ENCODE data around the gene KDM4B. TPM values are rescaled to one million over a fixed set of nuclear protein-coding genes. Genes with fewer than 3 reads are reported as not detected.

The KDM4B gene
- total RNA-seq, 1 donor from 2014 or later = 39.0 TPM

GRCh38 chr19:5103061-5103701 lies 134.3 kb downstream of the KDM4B start:
- ATAC-seq = peak; percentile 31
- Histone ChIP-seq H3K4me3 (no peak overlapping the region), H3K9me3 (peaks cover 12% of the 10 kb centered on the region), H3K4me1 (peaks cover 5% of the 10 kb centered on the region), H3K27ac (no peak overlapping the region), H3K27me3 (no peaks in the 10 kb centered on the region), H3K36me3 (peaks cover 7% of the 10 kb centered on the region)
- DNase-seq = no peak
- intact Hi-C loops (cut with DNase I) = no loop called here
- TF ChIP-seq CTCF (IDR thresholded peaks at IDR 0.05) = no peak

GRCh38 chr19:5103812-5104410 lies 135.0 kb downstream of the KDM4B start:
- no peak for TF ChIP-seq CTCF (IDR thresholded peaks at IDR 0.05)
- Histone ChIP-seq H3K4me1 (peaks cover 5% of the 10 kb centered on the region), H3K4me3 (no peak overlapping the region), H3K36me3 (peaks cover 10% of the 10 kb centered on the region), H3K9me3 (peaks cover 11% of the 10 kb centered on the region), H3K27ac (no peak overlapping the region), H3K27me3 (no peaks in the 10 kb centered on the region)
- intact Hi-C loops (cut with DNase I) = no loop called here
- no peak for DNase-seq
- no peak for ATAC-seq

- DNase-seq (no peak), ATAC-seq (no peak)
- TF ChIP-seq CTCF (IDR thresholded peaks at IDR 0.05) = no peak
- Histone ChIP-seq H3K36me3 (peaks cover 10% of the 10 kb centered on the region), H3K27ac (no peak overlapping the region), H3K27me3 (no peaks in the 10 kb centered on the region), H3K9me3 (peaks cover under 1% of the 10 kb centered on the region), H3K4me3 (no peak overlapping the region), H3K4me1 (peaks cover 5% of the 10 kb centered on the region)
- intact Hi-C loops (cut with DNase I) = no loop called here
These were observed 136.0 kb downstream of the KDM4B start for GRCh38 chr19:5104871-5105351.

GRCh38 chr19:5106191-5106726 lies 137.3 kb downstream of the KDM4B start:
- intact Hi-C loops (cut with DNase I) = no loop called here
- Histone ChIP-seq H3K4me1 (peaks cover 5% of the 10 kb centered on the region), H3K9me3 (no peaks in the 10 kb centered on the region), H3K4me3 (no peak overlapping the region), H3K27ac (no peak overlapping the region), H3K27me3 (no peaks in the 10 kb centered on the region), H3K36me3 (peaks cover 21% of the 10 kb centered on the region)
- no peak for ATAC-seq
- no peak for TF ChIP-seq CTCF (IDR thresholded peaks at IDR 0.05)
- no peak for DNase-seq

- Histone ChIP-seq H3K27me3 (no peaks in the 10 kb centered on the region), H3K4me3 (no peak overlapping the region), H3K36me3 (peaks cover 28% of the 10 kb centered on the region), H3K27ac (no peak overlapping the region), H3K4me1 (peaks cover 5% of the 10 kb centered on the region), H3K9me3 (no peaks in the 10 kb centered on the region)
- intact Hi-C loops (cut with DNase I) = no loop called here
- ATAC-seq = no peak
- DNase-seq = no peak
- no peak for TF ChIP-seq CTCF (IDR thresholded peaks at IDR 0.05)
These were observed 138.1 kb downstream of the KDM4B start for GRCh38 chr19:5106971-5107370.

All from upper lobe of right lung (tissue), 1 donor.